ENCODE data around the gene WEE2. TPM values are rescaled to one million over a fixed set of nuclear protein-coding genes. Genes with fewer than 3 reads are reported as not detected.

Gene WEE2
- total RNA-seq, 4 donors from 2014 or later, result 0.79 TPM; not detected in 3

- DNase-seq, result no peak
- intact Hi-C loops (cut with DNase I), result no loop called here
- WGBS, 2 donors, result 90 to 94% methylated on average over 2 of the region's 2 CpGs
Measured at GRCh38 chr7:141722529-141722928, 14.4 kb downstream of the WEE2 start.

GRCh38 chr7:141729020-141729419, 20.9 kb downstream of the WEE2 start:
- Histone ChIP-seq H3K27me3 (no peaks in the 10 kb centered on the region), H3K27ac (no peak overlapping the region), H3K9me3 (no peaks in the 10 kb centered on the region), H3K4me1 (no peaks in the 10 kb centered on the region), H3K36me3 (no peaks in the 10 kb centered on the region), H3K4me3 (replicated peaks in 1 of 3) (no peak overlapping the region)
- TF ChIP-seq CTCF (IDR thresholded peaks at IDR 0.05), result no peak
- no peak for TF ChIP-seq POLR2A (IDR thresholded peaks at IDR 0.05)
- intact Hi-C loops (cut with DNase I), result no loop called here
- 89 to 95% methylated on average over 1 of the region's 1 CpG for WGBS, 2 donors
- no peak for DNase-seq

More at GRCh38 chr7:141722529-141722928, 14.4 kb downstream of the WEE2 start:
- H3K36me3 ChIP-seq, result no peaks in the 10 kb centered on the region
- no peaks in the 10 kb centered on the region for H3K27me3 ChIP-seq
- no peaks in the 10 kb centered on the region for H3K4me1 ChIP-seq
- TF ChIP-seq CTCF (IDR thresholded peaks at IDR 0.05) (no peak), POLR2A (IDR thresholded peaks at IDR 0.05) (no peak)
- no peaks in the 10 kb centered on the region for H3K9me3 ChIP-seq
- no peak overlapping the region for H3K4me3 ChIP-seq (replicated peaks in 1 of 3)
- no peak overlapping the region for H3K27ac ChIP-seq

DNA sequence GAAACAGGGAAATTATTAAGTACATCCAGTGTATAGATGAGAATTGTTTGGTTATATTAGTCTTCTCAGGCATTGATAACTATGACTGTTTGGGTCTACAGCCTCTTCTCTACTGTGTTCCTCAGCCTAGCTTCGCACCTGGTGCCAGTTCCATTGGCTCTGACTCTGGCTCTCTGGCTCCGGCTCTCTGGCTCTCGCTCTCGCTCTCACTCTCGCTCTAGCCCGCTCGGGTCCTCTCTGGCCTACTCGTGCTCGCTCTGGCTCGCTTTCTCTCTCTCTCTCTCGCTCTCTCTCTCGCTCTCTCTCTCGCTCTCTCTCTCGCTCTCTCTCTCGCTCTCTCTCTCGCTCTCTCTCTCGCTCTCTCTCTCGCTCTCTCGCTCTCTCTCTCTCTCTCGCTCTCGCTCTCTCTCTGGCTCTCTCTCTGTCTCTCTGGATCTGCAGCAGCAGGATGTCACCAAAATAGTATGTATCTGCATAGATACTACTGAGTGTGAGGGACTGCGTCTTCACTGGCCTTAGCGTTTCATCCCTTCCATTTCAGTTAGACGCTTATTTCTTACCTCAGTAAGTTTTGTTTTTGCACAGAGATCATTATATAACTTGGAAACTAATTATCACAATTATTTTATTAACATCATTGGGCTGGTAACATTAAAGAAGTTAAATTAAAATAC, 23.5 kb downstream of the WEE2 start:
- DNase-seq, result peak in 1 of 2 donors; percentile 13
- Histone ChIP-seq H3K36me3 (no peaks in the 10 kb centered on the region), H3K4me1 (no peaks in the 10 kb centered on the region), H3K27me3 (no peaks in the 10 kb centered on the region), H3K9me3 (no peaks in the 10 kb centered on the region), H3K4me3 (replicated peaks in 1 of 3) (no peak overlapping the region), H3K27ac (no peak overlapping the region)
- intact Hi-C loops (cut with DNase I), result loop anchor here (10.0 kb wide), 1 partner anchor 77 kb away; no protein-coding TSS in a partner anchor
- 73 to 79% methylated on average over 20 to 23 of the region's 24 CpGs for WGBS, 2 donors
- no peak for TF ChIP-seq POLR2A (IDR thresholded peaks at IDR 0.05)
- TF ChIP-seq CTCF (IDR thresholded peaks at IDR 0.05), result peak in 4 of 6 experiments; percentile 4 to 58 (median 33)

GRCh38 chr7:141737118-141737835, 29.1 kb downstream of the WEE2 start:
- intact Hi-C loops (cut with DNase I), result loop anchor here (10.0 kb wide), 1 partner anchor 82 kb away; no protein-coding TSS in a partner anchor
- WGBS, 2 donors, result 79 to 81% methylated on average over 11 of the region's 11 CpGs
- TF ChIP-seq CTCF (IDR thresholded peaks at IDR 0.05) (no peak), POLR2A (IDR thresholded peaks at IDR 0.05) (no peak)
- DNase-seq, result no peak
- Histone ChIP-seq H3K4me1 (peaks cover 15 to 18% of the 10 kb centered on the region in 2 donors), H3K36me3 (peaks cover 11 to 14% of the 10 kb centered on the region in 2 donors), H3K27ac (peak overlapping the region; percentile 80 to 84 (median 83)), H3K27me3 (no peaks in the 10 kb centered on the region), H3K9me3 (no peaks in the 10 kb centered on the region), H3K4me3 (replicated peaks in 1 of 3) (peak overlapping the region in 2 of 3 donors; percentile 84 to 86)
